HG03135 (cell line): Measurements from ENCODE around the gene GHRHR.
A peak's percentile ranks its signal among the peaks of the same experiment; 100 is the strongest.

Source experiments
- ATAC-seq: cut with Tn5 transposase; IDR thresholded peaks from one replicate; pipeline ENCODE4 v1.9.1; 2021; ENCODE audit warnings: mild to moderate bottlenecking, moderate library complexity; ENCODE audit not compliant: unreplicated experiment

The GHRHR gene

GRCh38 chr7:30965883-30966282 is 2.1 kb downstream of the GHRHR start:
- ATAC-seq, result no peak

- ATAC-seq, result no peak
These were observed 4.5 kb downstream of the GHRHR start for GRCh38 chr7:30968294-30968693.

- ATAC-seq, result no peak
These were observed 5.2 kb downstream of the GHRHR start for GRCh38 chr7:30968747-30969603.

- no peak for ATAC-seq
These were observed 5.8 kb downstream of the GHRHR start for GRCh38 chr7:30969604-30969970.

GRCh38 chr7:30970074-30970473 is 6.3 kb downstream of the GHRHR start:
- no peak for ATAC-seq

GRCh38 chr7:30970594-30971094 is 6.9 kb downstream of the GHRHR start:
- ATAC-seq, result no peak

- no peak for ATAC-seq
These were observed 7.7 kb downstream of the GHRHR start for GRCh38 chr7:30971440-30971839.

GRCh38 chr7:30971840-30972563 is 8.2 kb downstream of the GHRHR start:
- no peak for ATAC-seq

- ATAC-seq, result no peak
These were observed 9.5 kb downstream of the GHRHR start for GRCh38 chr7:30973292-30973691.

- no peak for ATAC-seq
These were observed 10.2 kb downstream of the GHRHR start for GRCh38 chr7:30973791-30974604.

GRCh38 chr7:30974605-30975255 is 11.0 kb downstream of the GHRHR start:
- ATAC-seq, result peak; percentile 87

- ATAC-seq, result peak; percentile 30
These were observed 11.6 kb downstream of the GHRHR start for GRCh38 chr7:30975256-30975899.

GRCh38 chr7:30976381-30976780 is 12.6 kb downstream of the GHRHR start:
- ATAC-seq, result no peak

- ATAC-seq, result no peak
These were observed 13.5 kb downstream of the GHRHR start for GRCh38 chr7:30977222-30977621.

- no peak for ATAC-seq
These were observed 14.3 kb downstream of the GHRHR start for GRCh38 chr7:30977896-30978564.

GRCh38 chr7:30979027-30979426 is 15.3 kb downstream of the GHRHR start:
- ATAC-seq, result no peak

- no peak for ATAC-seq
These were observed 16.4 kb downstream of the GHRHR start for GRCh38 chr7:30980194-30980593.

GRCh38 chr7:30980751-30981150 is 17.0 kb downstream of the GHRHR start:
- ATAC-seq, result no peak

GRCh38 chr7:30983042-30983913 is 19.5 kb downstream of the GHRHR start:
- peak; percentile 78 for ATAC-seq
